IgD-negative memory B cell (primary cell): ENCODE data around the gene WNT8B. TPM values are rescaled to one million over a fixed set of nuclear protein-coding genes. Genes with fewer than 3 reads are reported as not detected.

Source experiments
- H3K27ac Mint-ChIP-seq, 3 donors: one replicate each; pipeline ENCODE4 v1.8.0; 2020 to 2022; ENCODE audit warnings: mild to moderate bottlenecking in 3 of 3, mixed read lengths in 3 of 3, moderate library complexity in 1 of 3
- H3K27me3 Mint-ChIP-seq: one replicate; pipeline ENCODE4 v1.8.0; 2021; ENCODE audit warnings: mixed read lengths
- H3K36me3 Mint-ChIP-seq: one replicate; pipeline ENCODE4 v1.8.0; 2020; ENCODE audit warnings: mild to moderate bottlenecking, mixed read lengths
- H3K4me1 Mint-ChIP-seq, 3 donors: one replicate each; pipeline ENCODE4 v1.8.0; 2020 to 2022; ENCODE audit warnings: mixed read lengths in 3 of 3, mild to moderate bottlenecking in 1 of 3
- H3K4me3 Mint-ChIP-seq, 4 donors: one replicate each; pipeline ENCODE4 v1.8.0; 2020 to 2022; ENCODE audit warnings: mild to moderate bottlenecking in 4 of 4, mixed read lengths in 4 of 4, moderate library complexity in 3 of 4
- H3K9me3 Mint-ChIP-seq, 3 donors: one replicate each; pipeline ENCODE4 v1.8.0; 2020 to 2021; ENCODE audit warnings: mixed read lengths in 3 of 3, mild to moderate bottlenecking in 1 of 3
- polyA plus RNA-seq: library from polyadenylated mRNA; unstranded; fragments of 300-500 nt; fragmentation: Illumina TruSeq; gene quantifications from one replicate; pipeline ENCODE4 v1.2.3, GENCODE V29; 2021

WNT8B gene, protein sequence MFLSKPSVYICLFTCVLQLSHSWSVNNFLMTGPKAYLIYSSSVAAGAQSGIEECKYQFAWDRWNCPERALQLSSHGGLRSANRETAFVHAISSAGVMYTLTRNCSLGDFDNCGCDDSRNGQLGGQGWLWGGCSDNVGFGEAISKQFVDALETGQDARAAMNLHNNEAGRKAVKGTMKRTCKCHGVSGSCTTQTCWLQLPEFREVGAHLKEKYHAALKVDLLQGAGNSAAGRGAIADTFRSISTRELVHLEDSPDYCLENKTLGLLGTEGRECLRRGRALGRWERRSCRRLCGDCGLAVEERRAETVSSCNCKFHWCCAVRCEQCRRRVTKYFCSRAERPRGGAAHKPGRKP
- not detected for polyA plus RNA-seq

GRCh38 chr10:100462709-100463108, at the start of gene WNT8B:
TSS of gene WNT8B (plus strand) at chr10:100463009. CDS start at chr10:100463169, 160 bp downstream.
- H3K4me1 Mint-ChIP-seq: no peaks in the 10 kb centered on the region
- H3K27ac Mint-ChIP-seq: no peak within 1 kb of the TSS
- no peaks in the 10 kb centered on the region for H3K36me3 Mint-ChIP-seq
- no peak within 1 kb of the TSS for H3K4me3 Mint-ChIP-seq
- peaks cover 12% of the 10 kb centered on the region for H3K27me3 Mint-ChIP-seq
- peaks cover 0 to 2% (median 2%) of the 10 kb centered on the region in 3 donors for H3K9me3 Mint-ChIP-seq

DNA sequence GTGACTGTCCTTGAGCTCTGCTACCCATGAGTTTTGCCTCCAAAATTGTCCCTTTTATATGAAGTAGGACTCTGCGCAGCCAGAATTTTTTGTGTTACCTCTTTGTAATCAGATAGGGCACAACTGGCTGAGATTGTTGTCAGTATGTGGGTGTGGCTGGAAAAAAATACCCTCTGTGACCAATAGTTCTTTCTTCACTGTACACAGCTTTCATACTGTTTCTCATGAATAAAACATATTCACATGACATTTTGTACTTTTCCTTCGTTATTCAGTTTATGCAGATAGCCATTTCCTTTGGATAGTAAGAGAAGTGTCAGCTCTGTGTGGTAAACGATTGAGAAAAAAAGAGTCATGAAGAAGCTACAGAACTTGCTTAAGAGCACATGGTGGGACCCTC, 49.6 kb upstream of the WNT8B start:
- Mint-ChIP-seq H3K4me3 (no peak overlapping the region), H3K4me1 (no peaks in the 10 kb centered on the region), H3K9me3 (peaks cover 0 to 4% (median 0%) of the 10 kb centered on the region in 3 donors), H3K27ac (no peak overlapping the region), H3K27me3 (peaks cover 18% of the 10 kb centered on the region), H3K36me3 (peaks cover 1% of the 10 kb centered on the region)

- Mint-ChIP-seq H3K4me3 (no peak overlapping the region), H3K27me3 (peaks cover 20% of the 10 kb centered on the region), H3K27ac (peak overlapping the region in 1 of 3 donors; percentile 90), H3K9me3 (no peaks in the 10 kb centered on the region), H3K4me1 (no peaks in the 10 kb centered on the region), H3K36me3 (no peaks in the 10 kb centered on the region)
Observed at GRCh38 chr10:100419911-100420449, 42.8 kb upstream of the WNT8B start.

DNA sequence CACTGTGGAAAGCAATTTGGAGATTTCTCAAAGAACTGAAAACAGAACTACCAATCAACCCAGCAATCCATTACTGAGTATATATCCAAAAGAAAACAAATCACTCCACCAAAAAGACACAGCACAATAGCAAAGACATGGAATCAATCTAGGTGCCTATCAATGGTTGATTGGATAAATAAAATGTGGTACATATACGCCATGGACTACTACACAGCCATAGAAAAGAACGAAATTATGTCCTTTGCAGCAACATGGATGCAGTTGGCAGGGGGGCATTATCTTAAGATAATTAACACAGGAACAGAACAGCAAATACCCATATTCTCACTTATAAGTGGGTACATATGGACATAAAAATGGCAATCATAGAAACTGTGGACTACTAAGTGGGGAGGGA, 35.4 kb upstream of the WNT8B start:
- Mint-ChIP-seq H3K9me3 (peaks cover 3 to 4% (median 4%) of the 10 kb centered on the region in 3 donors), H3K36me3 (no peaks in the 10 kb centered on the region)

DNA sequence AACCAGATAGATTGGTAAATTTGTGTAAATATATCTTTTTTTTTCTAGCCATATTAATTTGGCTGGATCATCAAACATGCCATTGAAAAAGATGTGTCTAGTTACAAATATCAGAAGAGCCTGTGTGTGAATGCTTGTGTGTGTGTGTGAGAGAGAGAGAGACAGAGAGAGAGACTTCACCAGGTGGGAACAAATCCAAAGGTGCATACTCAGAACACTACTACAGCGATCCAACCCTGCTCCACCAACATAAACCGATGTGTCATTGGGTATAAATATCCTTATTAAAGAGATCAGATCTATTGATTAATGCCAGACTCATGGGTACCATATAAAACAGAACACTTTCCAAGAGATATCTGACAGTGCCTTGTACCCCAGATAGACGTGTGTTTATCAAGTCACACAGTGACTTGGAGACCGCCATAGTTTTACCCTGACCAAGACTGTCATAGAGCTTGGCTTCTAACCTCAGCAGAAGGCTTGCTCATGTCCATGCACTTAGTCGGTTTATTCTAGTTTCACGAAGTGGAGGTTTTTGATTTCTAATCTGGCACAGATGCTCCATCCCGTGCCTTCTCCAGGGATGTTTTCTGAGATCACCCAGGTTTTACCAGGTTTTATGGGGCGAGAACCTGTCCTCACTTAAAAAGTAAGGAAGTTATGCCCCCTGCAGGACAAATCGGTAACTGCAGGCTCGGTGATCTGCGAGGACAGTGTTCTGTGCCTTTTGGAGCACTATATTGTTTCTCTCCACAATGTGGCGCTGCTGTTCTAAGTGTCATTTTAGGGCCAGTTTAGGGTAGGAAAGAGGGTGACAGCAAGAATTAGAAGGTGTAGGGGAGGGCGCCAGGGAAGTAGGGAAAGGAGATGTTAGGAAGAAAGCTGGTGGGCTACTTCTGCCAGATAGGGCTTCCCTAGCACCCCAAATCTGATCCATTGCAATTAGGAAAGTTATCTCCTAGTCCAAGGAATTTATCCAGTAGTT, 29.3 kb upstream of the WNT8B start:
- H3K4me3 Mint-ChIP-seq: no peak overlapping the region
- no peaks in the 10 kb centered on the region for H3K36me3 Mint-ChIP-seq
- no peak overlapping the region for H3K27ac Mint-ChIP-seq
- H3K27me3 Mint-ChIP-seq: peaks cover 3% of the 10 kb centered on the region
- no peaks in the 10 kb centered on the region for H3K9me3 Mint-ChIP-seq
- H3K4me1 Mint-ChIP-seq: peaks cover 0 to 3% (median 2%) of the 10 kb centered on the region in 3 donors

More for the DNA sequence above, 35.4 kb upstream of the WNT8B start:
- no peaks in the 10 kb centered on the region for H3K4me1 Mint-ChIP-seq
- peaks cover 5% of the 10 kb centered on the region for H3K27me3 Mint-ChIP-seq
- peak overlapping the region in 1 of 3 donors; percentile 0 for H3K27ac Mint-ChIP-seq
- no peak overlapping the region for H3K4me3 Mint-ChIP-seq

DNA sequence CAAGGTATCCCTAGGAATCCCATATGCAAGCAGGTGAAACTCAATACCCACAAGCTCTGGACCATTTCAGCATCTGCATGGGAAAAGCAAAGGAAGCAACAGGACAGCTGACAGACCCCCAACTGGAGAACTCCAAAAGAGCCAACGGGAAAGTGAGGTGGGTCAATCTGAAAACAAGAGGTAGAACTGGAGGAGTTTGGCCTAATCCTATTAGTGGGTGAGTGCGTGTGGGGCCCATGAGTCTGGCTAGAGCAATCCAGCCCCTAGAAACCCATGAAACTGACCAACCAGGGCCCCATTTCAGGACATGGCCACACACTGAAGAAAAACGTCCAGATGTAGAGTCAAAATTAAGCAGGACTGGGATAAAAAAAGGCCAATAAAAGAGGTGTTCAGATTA, 26.6 kb upstream of the WNT8B start:
- H3K36me3 Mint-ChIP-seq: no peaks in the 10 kb centered on the region
- peaks cover 3% of the 10 kb centered on the region for H3K27me3 Mint-ChIP-seq
- no peaks in the 10 kb centered on the region for H3K9me3 Mint-ChIP-seq
- H3K4me3 Mint-ChIP-seq: no peak overlapping the region
- H3K27ac Mint-ChIP-seq: no peak overlapping the region
- H3K4me1 Mint-ChIP-seq: peaks cover 0 to 3% (median 2%) of the 10 kb centered on the region in 3 donors

DNA sequence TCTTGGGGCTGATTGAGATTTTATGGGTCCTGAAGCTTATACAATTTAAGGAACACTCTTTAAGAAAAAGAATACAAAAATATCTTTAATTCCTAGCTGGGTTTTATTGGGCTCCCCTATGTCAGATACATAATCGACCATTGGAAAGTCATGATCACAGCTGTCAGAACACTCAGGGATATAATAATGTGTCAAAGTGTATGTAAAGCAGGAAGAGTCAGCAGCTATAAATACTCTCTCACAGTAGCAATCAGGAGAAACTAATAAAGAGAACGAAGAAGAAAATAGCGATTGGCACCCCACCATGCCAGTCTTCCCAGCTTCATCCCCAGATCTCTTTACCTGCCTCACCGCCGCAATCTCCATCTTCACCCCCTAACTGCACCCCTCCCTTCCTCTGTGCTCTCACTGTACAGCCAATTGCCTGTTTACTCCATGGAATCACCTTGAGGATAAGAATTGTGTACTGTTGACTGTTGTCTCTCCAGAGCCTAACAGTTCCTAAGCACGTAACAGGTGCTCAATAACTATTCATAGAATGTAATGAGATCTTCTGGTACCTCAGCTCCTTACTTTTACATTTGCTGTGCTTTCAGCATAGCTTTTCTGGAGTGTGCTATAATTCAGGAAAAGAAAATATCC, 24.0 kb upstream of the WNT8B start:
- peaks cover 3% of the 10 kb centered on the region for H3K27me3 Mint-ChIP-seq
- no peaks in the 10 kb centered on the region for H3K36me3 Mint-ChIP-seq
- no peak overlapping the region for H3K4me3 Mint-ChIP-seq
- peaks cover 0 to 1% (median 1%) of the 10 kb centered on the region in 3 donors for H3K4me1 Mint-ChIP-seq
- no peak overlapping the region for H3K27ac Mint-ChIP-seq
- no peaks in the 10 kb centered on the region for H3K9me3 Mint-ChIP-seq

- H3K27ac Mint-ChIP-seq: no peak overlapping the region
- no peak overlapping the region for H3K4me3 Mint-ChIP-seq
- H3K27me3 Mint-ChIP-seq: no peaks in the 10 kb centered on the region
- peaks cover 0 to 9% (median 8%) of the 10 kb centered on the region in 3 donors for H3K9me3 Mint-ChIP-seq
- no peaks in the 10 kb centered on the region for H3K36me3 Mint-ChIP-seq
- peaks cover 0 to 2% (median 0%) of the 10 kb centered on the region in 3 donors for H3K4me1 Mint-ChIP-seq
Observed at GRCh38 chr10:100442548-100442947, 20.3 kb upstream of the WNT8B start.

- no peak overlapping the region for H3K4me3 Mint-ChIP-seq
- H3K27me3 Mint-ChIP-seq: peaks cover 8% of the 10 kb centered on the region
- peaks cover 0 to 9% (median 8%) of the 10 kb centered on the region in 3 donors for H3K9me3 Mint-ChIP-seq
- peak overlapping the region in 1 of 3 donors; percentile 14 for H3K27ac Mint-ChIP-seq
- peaks cover 0 to 2% (median 0%) of the 10 kb centered on the region in 3 donors for H3K4me1 Mint-ChIP-seq
- H3K36me3 Mint-ChIP-seq: no peaks in the 10 kb centered on the region
Observed at GRCh38 chr10:100446130-100446761, 16.6 kb upstream of the WNT8B start.

GRCh38 chr10:100447663-100448062, 15.1 kb upstream of the WNT8B start:
- H3K4me3 Mint-ChIP-seq: no peak overlapping the region
- peaks cover 8% of the 10 kb centered on the region for H3K27me3 Mint-ChIP-seq
- no peak overlapping the region for H3K27ac Mint-ChIP-seq
- peaks cover 0 to 9% (median 8%) of the 10 kb centered on the region in 3 donors for H3K9me3 Mint-ChIP-seq
- peaks cover 3% of the 10 kb centered on the region for H3K36me3 Mint-ChIP-seq
- H3K4me1 Mint-ChIP-seq: peaks cover 0 to 4% (median 0%) of the 10 kb centered on the region in 3 donors

DNA sequence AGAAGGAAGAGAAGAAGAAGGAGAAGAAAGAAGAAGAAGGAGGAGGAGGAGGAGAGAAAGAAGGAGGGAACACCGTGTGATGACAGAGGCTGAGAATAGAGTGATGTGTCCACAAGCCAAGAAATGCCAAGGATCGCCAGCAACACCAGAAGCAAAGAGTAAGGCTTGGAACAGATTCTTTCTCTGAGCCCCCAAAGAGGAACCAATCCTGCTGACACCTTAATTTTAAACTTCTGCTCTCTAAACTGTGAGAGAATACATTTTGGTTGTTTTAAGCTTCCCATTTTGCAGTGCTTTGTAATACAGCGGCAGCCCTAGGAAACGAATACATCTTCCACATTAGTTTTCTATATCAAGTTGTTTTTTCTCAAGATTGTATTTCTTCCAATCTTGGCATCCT, 13.9 kb upstream of the WNT8B start:
- Mint-ChIP-seq H3K4me1 (peaks cover 0 to 4% (median 0%) of the 10 kb centered on the region in 3 donors), H3K27ac (no peak overlapping the region), H3K36me3 (peaks cover 3% of the 10 kb centered on the region), H3K9me3 (peaks cover 0 to 9% (median 8%) of the 10 kb centered on the region in 3 donors), H3K27me3 (peaks cover 8% of the 10 kb centered on the region), H3K4me3 (no peak overlapping the region)

DNA sequence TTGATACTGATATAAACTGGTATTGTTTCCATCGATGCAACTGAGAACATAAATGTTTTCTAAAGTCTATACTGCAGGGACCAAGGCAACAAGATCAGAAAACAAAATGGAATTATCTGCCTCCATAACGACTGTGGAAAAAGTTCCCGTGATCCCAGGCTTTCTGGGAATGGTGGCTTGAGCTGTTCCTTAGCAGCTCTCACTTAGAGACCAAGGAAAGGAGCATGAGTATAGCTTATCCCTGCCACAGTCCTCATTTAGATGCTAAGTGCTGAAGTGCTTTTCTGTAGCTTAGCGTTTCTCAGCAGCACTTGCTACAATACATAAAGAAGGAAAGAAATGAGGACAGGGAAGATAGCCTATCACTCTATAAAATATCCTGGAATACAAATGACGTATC, 5.5 kb downstream of the WNT8B start:
- Mint-ChIP-seq H3K4me1 (no peaks in the 10 kb centered on the region), H3K9me3 (no peaks in the 10 kb centered on the region), H3K4me3 (no peak overlapping the region), H3K27me3 (peaks cover 10% of the 10 kb centered on the region), H3K27ac (no peak overlapping the region), H3K36me3 (no peaks in the 10 kb centered on the region)

- H3K4me3 Mint-ChIP-seq: no peak overlapping the region
- H3K27me3 Mint-ChIP-seq: peaks cover 7% of the 10 kb centered on the region
- no peaks in the 10 kb centered on the region for H3K9me3 Mint-ChIP-seq
- H3K27ac Mint-ChIP-seq: no peak overlapping the region
- no peaks in the 10 kb centered on the region for H3K36me3 Mint-ChIP-seq
- H3K4me1 Mint-ChIP-seq: no peaks in the 10 kb centered on the region
Observed at GRCh38 chr10:100468978-100469377, 6.2 kb downstream of the WNT8B start.

- no peaks in the 10 kb centered on the region for H3K36me3 Mint-ChIP-seq
- no peaks in the 10 kb centered on the region for H3K4me1 Mint-ChIP-seq
- peaks cover 7% of the 10 kb centered on the region for H3K27me3 Mint-ChIP-seq
- no peak overlapping the region for H3K27ac Mint-ChIP-seq
- no peaks in the 10 kb centered on the region for H3K9me3 Mint-ChIP-seq
- no peak overlapping the region for H3K4me3 Mint-ChIP-seq
Observed at GRCh38 chr10:100469756-100470155, 6.9 kb downstream of the WNT8B start.
